Sigmoid colon (tissue), 7 donors: Measurements from ENCODE around the gene MRPL55. TPM values are rescaled to one million over a fixed set of nuclear protein-coding genes. Genes with fewer than 3 reads are reported as not detected.

Experiments
- DNase-seq: peaks from one replicate; pipeline ENCODE4 v3.0.0-alpha.2; 2019
- H3K27ac ChIP-seq, 4 donors: fragments of 200-600 bp; sonication (generic); one replicate each; pipeline ENCODE4 v1.5.1; 2016 to 2019; ENCODE audit warnings: mild to moderate bottlenecking in 1 of 4
- H3K27me3 ChIP-seq, 3 donors: fragments of 200-600 bp; sonication (generic); one replicate each; pipeline ENCODE4 v1.5.1; 2019; ENCODE audit warnings: mild to moderate bottlenecking in 1 of 3
- H3K36me3 ChIP-seq, 4 donors: fragments of 200-600 bp; sonication (generic); one replicate each; pipeline ENCODE4 v1.5.1; 2016 to 2019
- H3K4me1 ChIP-seq, 4 donors: fragments of 200-600 bp; sonication (generic); one replicate each; pipeline ENCODE4 v1.5.1; 2017 to 2019
- H3K4me3 ChIP-seq, 4 donors: fragments of 200-600 bp; sonication (generic); one replicate each; pipeline ENCODE4 v1.5.1; 2017 to 2019; ENCODE audit warnings: mild to moderate bottlenecking in 2 of 4, moderate library complexity in 1 of 4
- H3K9me3 ChIP-seq, 4 donors: fragments of 200-600 bp in 3 of 4; sonication (generic) in 3 of 4; one replicate each; pipeline versions ENCODE4 v1.5.1 to v1.6.1; 2013 to 2019
- EP300 ChIP-seq, 4 donors: sonication (generic); formaldehyde crosslinking; IDR thresholded peaks; one replicate each; pipeline ENCODE4 v1.6.1; 2017; ENCODE audit warnings: antibody characterized with exemption in 4 of 4
- POLR2A ChIP-seq, 2 donors: fragments of 450-650 bp; IDR thresholded peaks; one replicate each; pipeline ENCODE4 v1.6.1; 2016; ENCODE audit warnings: antibody characterized with exemption in 2 of 2, mild to moderate bottlenecking in 2 of 2, moderate library complexity in 2 of 2
- POLR2AphosphoS5 ChIP-seq, 4 donors: sonication (generic); formaldehyde crosslinking; IDR thresholded peaks; one replicate each; pipeline ENCODE4 v1.6.1; 2017; ENCODE audit warnings: antibody characterized with exemption in 4 of 4
- WGBS, 2 donors: extraction: QIAGEN DNeasy Blood & Tissue Kit; methylation state at CpG; one replicate each; pipeline ENCODE4 v1.1.7; 2013; 5-methylcytosine and 5-hydroxymethylcytosine counted together
- intact Hi-C: fragments of 100-400 bp; cut with DNase I; formaldehyde crosslinking; loops from one replicate; pipeline ENCODE4 v1.15.1; 2023
- polyA plus RNA-seq, 3 donors: library from polyadenylated mRNA; stranded (reverse); fragments of 200-250 nt; gene quantifications; one replicate each; pipeline ENCODE4 v1.2.3, GENCODE V29; 2013
- total RNA-seq, 4 donors: library from RNA; depleted of rRNA; stranded (reverse); fragments of >200 nt; gene quantifications; one replicate each; pipeline ENCODE4 v1.1.0, GENCODE V29; 2016
- TF ChIP-seq, protein P1 (sequence below), 4 experiments: fragments of 450-650 bp in 3 of 4; fragments of 200-600 bp in 1 of 4; IDR thresholded peaks; one replicate each; pipeline ENCODE4 v1.5.1; 2016 to 2019; ENCODE audit warnings: antibody characterized with exemption in 4 of 4, mild to moderate bottlenecking in 3 of 4, moderate library complexity in 2 of 4
- donor health status: healthy with polysubstance abuse.
- donor health status: Bipolar disorder and iron deficiency.
- donor health status: healthy.

Gene MRPL55
- total and polyA plus RNA-seq, 7 donors, result 53.5 to 90.6 (median 77.4) TPM

DNA sequence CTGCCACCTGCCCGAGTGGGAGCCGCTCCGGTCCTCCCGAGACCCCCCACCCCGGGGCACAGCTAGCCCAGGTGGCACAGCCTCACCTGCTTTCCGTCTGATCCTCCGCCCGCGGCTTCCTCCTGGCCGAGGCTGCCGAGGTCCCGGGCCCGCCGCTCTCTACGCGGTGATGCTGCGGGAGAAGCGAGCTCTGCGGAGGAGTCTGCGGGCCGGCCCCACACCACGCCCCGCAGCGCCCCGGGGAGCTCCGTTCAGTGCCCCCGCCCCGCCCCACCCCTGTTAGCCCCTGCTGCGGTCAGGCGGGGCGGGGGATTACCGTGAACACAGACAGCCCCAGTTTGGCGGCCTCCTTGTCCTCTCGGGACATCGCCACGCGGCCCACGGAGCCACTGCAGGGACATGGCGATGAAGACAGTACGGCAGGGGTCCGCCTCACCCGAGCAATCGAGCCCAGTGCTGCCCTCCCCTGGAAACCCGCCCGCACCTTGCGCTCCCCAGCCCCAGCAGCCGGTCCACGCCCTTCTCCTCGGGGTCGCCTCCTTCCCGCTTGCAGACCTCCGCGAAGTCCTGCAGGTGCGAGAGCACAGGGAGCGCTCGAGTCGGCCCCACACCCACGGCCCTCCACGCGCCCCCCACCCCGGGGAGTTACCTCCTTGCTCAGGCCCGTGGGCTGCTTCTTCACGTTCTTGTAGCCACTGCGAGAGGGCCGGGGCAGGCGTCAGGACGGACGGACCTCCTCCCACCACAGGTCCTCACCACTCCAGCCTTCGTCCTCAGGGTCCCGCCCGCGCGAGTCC is 6.9 kb downstream of the MRPL55 start:
- Histone ChIP-seq H3K4me3 (peak overlapping the region; percentile 70 to 92 (median 78)), H3K27ac (peak overlapping the region; percentile 88 to 98 (median 95)), H3K4me1 (peaks cover 0 to 44% (median 26%) of the 10 kb centered on the region in 4 donors), H3K36me3 (peaks cover 12 to 57% (median 34%) of the 10 kb centered on the region in 4 donors), H3K27me3 (no peaks in the 10 kb centered on the region), H3K9me3 (no peaks in the 10 kb centered on the region)
- DNase-seq, result peak; percentile 82
- 2 to 5% methylated on average over 73 of the region's 73 CpGs for WGBS, 2 donors
- TF ChIP-seq POLR2AphosphoS5 (IDR thresholded peaks at IDR 0.05) (no peak), POLR2A (IDR thresholded peaks at IDR 0.05) (no peak), EP300 (IDR thresholded peaks at IDR 0.05) (no peak)
- TF ChIP-seq, protein P1, sequence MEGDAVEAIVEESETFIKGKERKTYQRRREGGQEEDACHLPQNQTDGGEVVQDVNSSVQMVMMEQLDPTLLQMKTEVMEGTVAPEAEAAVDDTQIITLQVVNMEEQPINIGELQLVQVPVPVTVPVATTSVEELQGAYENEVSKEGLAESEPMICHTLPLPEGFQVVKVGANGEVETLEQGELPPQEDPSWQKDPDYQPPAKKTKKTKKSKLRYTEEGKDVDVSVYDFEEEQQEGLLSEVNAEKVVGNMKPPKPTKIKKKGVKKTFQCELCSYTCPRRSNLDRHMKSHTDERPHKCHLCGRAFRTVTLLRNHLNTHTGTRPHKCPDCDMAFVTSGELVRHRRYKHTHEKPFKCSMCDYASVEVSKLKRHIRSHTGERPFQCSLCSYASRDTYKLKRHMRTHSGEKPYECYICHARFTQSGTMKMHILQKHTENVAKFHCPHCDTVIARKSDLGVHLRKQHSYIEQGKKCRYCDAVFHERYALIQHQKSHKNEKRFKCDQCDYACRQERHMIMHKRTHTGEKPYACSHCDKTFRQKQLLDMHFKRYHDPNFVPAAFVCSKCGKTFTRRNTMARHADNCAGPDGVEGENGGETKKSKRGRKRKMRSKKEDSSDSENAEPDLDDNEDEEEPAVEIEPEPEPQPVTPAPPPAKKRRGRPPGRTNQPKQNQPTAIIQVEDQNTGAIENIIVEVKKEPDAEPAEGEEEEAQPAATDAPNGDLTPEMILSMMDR (IDR thresholded peaks at IDR 0.05), result no peak
- intact Hi-C loops, result loop anchor here (1.0 to 2.0 kb wide), 2 partner anchors 20 to 65 kb away; partner anchors contain the start of gene ARF1

DNA sequence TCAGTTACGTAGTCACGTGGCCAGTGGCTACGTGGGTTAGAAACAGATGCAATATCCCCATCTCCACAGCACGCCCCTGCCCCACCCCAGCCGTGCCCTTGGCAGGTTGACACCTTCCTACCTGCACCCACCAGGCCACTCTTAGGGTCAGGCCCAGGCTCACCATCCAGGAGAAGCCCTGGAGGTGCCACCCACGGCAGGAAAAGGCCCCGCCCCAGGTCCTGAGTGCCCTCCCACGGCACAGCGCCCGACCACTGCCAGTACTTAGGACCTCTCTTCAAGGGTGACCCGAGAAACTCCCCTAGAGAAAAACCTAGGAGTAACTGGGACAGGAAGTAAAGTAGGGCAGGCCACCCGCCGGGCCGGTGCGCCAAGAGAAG is 7.5 kb downstream of the MRPL55 start:
- intact Hi-C loops, result no loop called here
- peaks cover 12 to 55% (median 37%) of the 10 kb centered on the region in 4 donors for H3K36me3 ChIP-seq
- peak overlapping the region in 3 of 4 donors; percentile 70 to 92 (median 86) for H3K4me3 ChIP-seq
- no peaks in the 10 kb centered on the region for H3K27me3 ChIP-seq
- peak; percentile 68 for DNase-seq
- H3K27ac ChIP-seq, result peak overlapping the region; percentile 88 to 98 (median 95)
- TF ChIP-seq, protein P1 (IDR thresholded peaks at IDR 0.05), result no peak
- TF ChIP-seq POLR2A (IDR thresholded peaks at IDR 0.05) (no peak), POLR2AphosphoS5 (IDR thresholded peaks at IDR 0.05) (no peak), EP300 (IDR thresholded peaks at IDR 0.05) (no peak)
- H3K9me3 ChIP-seq, result no peaks in the 10 kb centered on the region
- peaks cover 0 to 50% (median 26%) of the 10 kb centered on the region in 4 donors for H3K4me1 ChIP-seq
- 11 to 45% methylated on average over 15 of the region's 15 CpGs for WGBS, 2 donors

DNA sequence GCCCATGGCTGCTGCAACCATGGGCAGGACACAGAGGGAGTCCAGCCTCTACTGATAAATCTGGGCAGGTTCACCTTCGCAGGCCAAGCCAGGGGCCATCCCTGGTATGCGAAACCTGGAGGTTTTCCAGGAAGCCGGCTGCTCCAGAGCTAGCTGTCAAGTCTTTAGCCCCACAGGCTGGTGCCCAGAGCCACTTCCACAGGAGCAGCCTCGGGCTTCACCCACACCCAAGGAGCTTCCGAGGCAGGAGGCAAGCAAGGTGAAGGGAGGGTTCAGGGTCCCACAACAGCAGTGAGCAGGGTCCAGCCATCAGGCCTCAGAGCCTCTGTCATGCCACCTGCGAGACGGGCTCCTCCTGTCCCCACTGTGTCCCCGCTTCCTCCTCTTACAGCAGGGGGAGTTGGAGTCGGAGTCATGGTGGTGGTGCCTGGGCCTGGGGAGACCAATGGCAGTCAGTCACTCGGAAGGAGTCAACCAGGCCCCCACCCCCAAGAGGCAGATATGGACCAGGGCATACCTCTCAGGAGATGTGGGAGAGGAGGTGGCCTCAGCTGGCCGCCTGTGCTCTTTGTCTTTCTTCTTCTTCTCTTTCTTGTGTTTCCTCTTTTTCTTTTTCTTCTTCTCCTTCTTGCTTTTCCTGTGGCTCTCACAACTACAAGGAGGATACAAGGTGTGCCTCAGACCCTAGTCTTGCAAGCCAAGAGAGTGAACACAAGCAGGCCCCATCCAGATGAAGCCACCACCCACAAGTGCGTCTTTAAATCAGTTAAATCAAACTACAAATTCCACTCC is 8.1 kb downstream of the MRPL55 start:
- peaks cover 12 to 50% (median 34%) of the 10 kb centered on the region in 4 donors for H3K36me3 ChIP-seq
- H3K27me3 ChIP-seq, result no peaks in the 10 kb centered on the region
- 77 to 86% methylated on average over 12 of the region's 12 CpGs for WGBS, 2 donors
- DNase-seq, result peak; percentile 66
- H3K4me1 ChIP-seq, result peaks cover 0 to 53% (median 28%) of the 10 kb centered on the region in 4 donors
- intact Hi-C loops, result no loop called here
- no peak overlapping the region for H3K4me3 ChIP-seq
- H3K9me3 ChIP-seq, result no peaks in the 10 kb centered on the region
- H3K27ac ChIP-seq, result peak overlapping the region in 2 of 4 donors; percentile 2 to 98
- no peak for TF ChIP-seq EP300 (IDR thresholded peaks at IDR 0.05)
- TF ChIP-seq POLR2A (IDR thresholded peaks at IDR 0.05), result no peak
- TF ChIP-seq, protein P1 (IDR thresholded peaks at IDR 0.05), result no peak
- no peak for TF ChIP-seq POLR2AphosphoS5 (IDR thresholded peaks at IDR 0.05)

DNA sequence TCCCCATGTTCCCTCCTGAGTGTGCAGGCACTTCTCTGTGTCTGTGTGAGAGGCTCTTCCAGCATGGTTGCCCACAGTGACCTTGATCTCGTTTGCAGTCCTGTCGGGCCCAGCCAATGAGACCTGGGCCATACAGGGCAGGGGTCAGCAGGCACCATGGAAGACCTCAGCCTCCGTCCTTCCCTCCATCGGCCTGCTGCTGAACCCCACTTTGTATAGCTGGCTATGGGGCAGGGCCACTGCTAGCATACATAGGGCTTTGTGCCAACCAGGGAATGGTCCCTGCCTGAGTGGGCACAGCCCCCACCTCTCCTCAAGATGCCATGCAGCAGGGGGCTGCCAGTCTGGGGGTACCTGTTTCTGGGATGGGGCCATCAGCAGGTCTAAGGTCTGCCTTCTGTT is 9.8 kb downstream of the MRPL55 start:
- H3K27ac ChIP-seq, result no peak overlapping the region
- WGBS, 2 donors, result 60 to 74% methylated on average over 4 of the region's 4 CpGs
- DNase-seq, result peak; percentile 65
- H3K9me3 ChIP-seq, result peaks cover 0 to 6% (median 2%) of the 10 kb centered on the region in 4 donors
- no peak overlapping the region for H3K4me3 ChIP-seq
- peaks cover 0 to 53% (median 28%) of the 10 kb centered on the region in 4 donors for H3K4me1 ChIP-seq
- intact Hi-C loops, result no loop called here
- H3K36me3 ChIP-seq, result peaks cover 12 to 44% (median 32%) of the 10 kb centered on the region in 4 donors
- TF ChIP-seq POLR2A (IDR thresholded peaks at IDR 0.05) (no peak), POLR2AphosphoS5 (IDR thresholded peaks at IDR 0.05) (no peak), EP300 (IDR thresholded peaks at IDR 0.05) (no peak)
- TF ChIP-seq, protein P1 (IDR thresholded peaks at IDR 0.05), result no peak
- no peaks in the 10 kb centered on the region for H3K27me3 ChIP-seq
